GM18508 (cell line): ENCODE results near the gene IFI30.

Source experiments
- ATAC-seq: cut with Tn5 transposase; IDR thresholded peaks from one replicate; pipeline ENCODE4 v1.9.1; 2021; ENCODE audit warnings: moderate number of reproducible peaks; ENCODE audit not compliant: insufficient read depth, unreplicated experiment

IFI30 gene

DNA sequence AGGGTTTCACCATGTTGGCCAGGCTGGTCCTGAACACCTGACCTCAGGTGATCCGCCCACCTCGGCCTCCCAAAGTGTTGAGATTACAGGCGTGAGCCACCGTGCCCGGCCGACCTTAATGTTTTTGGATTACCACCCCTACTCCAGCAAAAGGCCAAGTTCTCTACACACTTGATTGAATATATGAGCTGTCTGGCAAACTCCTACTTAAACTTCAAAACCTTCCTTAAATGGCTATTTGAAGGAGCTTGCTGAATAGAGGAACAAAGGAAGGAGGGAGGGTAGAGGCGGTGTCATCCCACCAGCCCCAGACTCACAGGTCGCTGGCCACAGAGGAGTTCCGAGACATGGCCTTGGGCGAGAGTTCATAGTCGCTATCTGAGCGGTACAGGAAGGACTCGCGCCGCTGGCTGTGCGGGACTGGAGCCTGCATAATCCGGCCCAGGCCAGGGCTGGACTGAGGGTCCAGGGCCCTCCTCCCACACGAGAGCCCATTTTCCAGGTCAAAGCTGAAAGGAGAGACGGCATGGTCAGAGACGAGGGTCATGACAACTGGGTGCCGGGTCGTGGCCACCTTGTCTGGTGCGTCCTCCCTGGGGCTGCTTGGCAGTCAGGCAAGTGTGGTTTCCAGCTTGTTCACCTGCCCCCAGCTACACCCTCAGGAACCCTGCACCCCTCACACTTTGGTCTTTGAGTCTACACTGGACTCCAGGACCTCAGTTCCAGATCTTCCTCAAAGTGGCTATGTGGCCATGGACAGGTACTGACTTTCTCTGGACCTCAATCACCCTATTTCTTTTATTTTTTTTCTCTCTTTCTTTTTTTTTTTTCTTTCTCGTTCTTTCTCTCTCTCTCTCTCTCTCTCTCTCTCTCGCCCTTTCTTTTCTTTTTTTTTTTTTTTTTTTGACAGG, 48.5 kb downstream of the IFI30 start:
- ATAC-seq: no peak

DNA sequence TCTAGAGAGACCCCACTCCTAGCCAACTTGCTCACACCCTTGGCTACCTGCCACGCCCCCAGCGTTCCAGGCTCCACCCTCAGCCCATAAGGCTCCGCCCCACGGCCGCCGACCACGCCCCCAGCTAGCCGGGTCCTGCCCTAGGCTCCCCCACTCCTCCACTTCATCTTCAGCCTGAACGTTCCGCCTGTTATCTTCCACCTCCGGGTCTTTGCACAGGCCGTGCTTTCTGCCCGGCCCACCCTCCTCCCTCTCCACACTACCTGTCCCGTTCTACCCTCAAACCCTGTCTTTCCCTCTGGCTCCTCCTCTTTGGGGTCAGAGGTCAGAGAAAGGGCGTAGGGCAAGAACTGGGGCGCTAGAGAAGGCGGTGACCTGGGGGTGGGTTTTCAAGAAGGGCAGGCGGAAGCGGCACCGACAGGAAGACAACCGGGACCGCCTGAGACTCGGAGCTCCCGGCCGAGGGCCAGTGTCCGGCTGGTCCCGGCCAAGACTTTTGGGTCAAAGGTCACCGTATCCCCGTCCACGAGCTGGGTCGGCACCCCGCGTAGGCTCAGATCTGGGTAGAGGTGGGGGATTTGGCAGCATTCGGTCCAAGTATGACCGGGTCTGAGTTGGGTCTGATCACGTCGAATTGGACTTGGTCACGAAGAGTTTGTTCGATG, 50.4 kb downstream of the IFI30 start:
- no peak for ATAC-seq

DNA sequence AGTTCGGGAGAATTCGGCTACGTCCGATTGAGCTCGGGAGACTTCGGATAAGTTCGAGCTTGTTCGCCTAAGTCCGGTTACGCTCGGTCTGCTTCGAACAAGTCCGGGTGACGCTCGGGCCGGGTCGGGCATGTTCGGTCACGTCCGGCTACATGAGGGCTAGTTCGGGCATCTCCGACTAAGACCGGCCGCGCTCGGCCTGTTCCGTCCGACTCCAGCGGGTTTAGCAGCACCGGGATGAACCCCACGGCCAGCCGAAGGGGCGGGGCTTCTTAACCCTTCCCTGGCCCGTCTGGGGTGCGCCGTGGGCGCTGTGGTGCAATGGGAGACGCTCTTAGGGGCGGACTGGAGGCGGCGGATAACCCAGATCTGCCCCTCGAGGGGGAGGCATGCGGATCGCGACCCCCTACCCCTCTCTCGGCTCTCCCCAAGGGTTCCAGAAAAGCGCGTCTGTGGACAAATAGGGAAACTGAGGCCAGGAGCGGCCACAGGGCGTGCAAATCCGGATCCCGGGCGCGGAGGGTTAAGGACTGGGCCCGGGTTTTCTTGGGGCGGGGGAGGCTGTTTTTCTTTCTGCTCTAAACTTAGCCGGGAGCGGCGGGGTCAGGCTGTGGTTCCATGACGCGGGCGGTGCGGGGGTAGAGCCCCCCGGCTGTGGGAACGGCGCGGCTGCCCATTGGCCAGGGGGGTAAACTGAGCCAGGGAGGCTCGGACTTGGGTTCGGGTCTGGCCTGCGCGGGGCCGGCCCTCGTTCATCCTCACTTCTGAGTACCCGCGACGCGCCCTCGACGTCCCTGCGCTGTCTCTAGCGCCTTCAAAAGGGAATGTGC, 51.1 kb downstream of the IFI30 start:
- ATAC-seq: peak; percentile 74

DNA sequence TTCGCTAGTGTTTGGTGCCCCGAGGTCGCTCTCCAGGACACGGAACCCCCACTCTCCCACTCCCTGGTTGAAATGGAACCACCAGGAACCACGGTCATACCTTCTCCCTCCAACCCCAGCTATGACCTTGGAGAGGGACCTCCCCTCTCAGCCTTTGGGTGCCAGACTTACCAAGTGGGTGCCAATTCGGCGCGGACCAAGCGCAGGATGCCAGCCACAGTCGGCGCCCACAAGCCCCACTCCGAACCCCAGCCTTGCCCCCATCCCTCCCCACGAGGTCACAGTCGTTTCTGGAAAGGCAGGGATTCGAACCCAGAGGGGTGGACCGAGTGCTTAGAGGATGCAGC, 51.7 kb downstream of the IFI30 start:
- no peak for ATAC-seq

DNA sequence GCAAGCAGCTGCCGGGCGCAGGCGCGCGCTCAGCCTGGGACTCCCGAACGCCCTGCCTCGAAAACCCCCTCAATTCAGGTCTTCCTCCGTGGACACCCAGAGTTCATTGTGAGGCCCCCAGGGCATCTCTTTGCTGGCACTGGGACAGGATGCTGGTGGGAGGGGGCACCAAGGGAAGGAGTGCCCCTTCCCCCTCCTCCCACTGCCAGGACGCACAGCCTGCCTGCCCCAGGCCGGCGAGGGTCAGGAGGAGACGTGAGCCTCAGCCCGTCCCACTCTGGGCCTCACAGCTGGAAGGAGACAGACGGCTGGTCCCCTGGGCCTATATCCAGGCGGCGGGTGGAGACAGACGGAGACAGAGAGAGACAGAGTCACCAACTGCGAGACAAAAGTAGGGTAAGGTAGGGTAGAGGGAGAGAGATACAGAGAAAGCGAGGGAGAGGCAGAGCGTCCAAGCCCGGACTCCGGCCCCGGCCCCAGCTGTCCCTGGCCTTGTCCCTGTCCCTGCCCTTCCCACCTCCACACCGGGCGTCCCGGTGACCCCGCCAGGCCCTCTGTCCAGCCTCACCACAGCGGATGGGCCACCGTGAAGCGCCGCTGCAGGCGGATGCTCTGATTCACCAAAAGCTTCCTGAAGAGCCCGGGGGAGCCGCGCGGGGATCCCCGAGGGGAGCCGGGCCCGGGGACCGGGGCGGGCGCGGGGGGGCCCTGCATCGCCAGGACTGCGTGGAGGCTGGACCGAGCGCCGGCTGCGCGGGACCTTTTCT, 52.3 kb downstream of the IFI30 start, which contains the start of gene PDE4C:
Gene PDE4C, minus strand, starts transcription at position 737 of the 767 bp plus-strand sequence. Its CDS starts 23 bp downstream, at position 714.
- no peak for ATAC-seq

DNA sequence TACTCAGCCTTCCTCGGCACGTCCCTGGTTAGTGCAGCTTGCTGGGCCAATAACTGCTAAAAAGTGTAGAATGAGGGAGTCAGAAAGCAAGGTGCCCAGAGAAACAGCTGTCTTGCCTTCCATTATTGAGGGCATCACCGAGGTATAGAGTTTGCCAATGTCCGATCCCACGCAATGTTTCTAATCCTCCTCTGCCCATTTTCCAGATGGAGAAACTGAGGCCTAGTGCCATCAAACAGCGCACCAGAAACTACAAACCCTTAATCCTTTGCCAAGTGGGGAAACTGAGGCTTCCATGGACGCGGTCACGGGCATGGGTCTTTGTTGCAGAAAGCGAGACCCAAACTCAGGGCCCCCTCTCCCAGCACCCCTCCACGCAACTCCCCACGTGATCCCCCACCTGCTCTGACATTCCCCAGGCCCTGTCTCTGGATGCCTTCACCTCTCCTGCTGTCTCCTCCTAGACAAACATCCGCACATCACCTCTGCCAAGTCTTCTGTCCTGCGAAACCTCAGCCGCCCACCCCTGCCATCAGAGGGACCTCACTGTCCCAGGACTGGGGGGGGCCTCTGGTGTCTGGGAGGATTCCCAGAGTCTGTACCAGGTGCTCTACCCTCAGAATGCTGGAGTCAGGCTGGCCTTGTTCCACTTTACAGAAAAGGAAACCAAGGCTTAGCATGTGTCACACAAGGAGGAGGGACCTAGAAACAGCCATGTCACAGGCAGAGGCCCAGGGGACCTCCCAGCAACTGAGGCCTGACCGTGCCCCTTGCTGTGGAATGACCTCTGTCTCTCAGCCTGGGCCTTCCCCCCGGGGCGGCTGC, 53.6 kb downstream of the IFI30 start:
- ATAC-seq: no peak
